Activated T-cell treated with anti-CD3 and anti-CD28 coated beads, Interleukin-2, amount 50 U/mL, for 48 hours (primary cell): Measurements from ENCODE around the gene EIF5A.

Experiments used
- DNase-seq, 2 experiments: peaks; one replicate each; pipeline ENCODE4 v3.0.0-alpha.2; 2020

The EIF5A gene

DNA sequence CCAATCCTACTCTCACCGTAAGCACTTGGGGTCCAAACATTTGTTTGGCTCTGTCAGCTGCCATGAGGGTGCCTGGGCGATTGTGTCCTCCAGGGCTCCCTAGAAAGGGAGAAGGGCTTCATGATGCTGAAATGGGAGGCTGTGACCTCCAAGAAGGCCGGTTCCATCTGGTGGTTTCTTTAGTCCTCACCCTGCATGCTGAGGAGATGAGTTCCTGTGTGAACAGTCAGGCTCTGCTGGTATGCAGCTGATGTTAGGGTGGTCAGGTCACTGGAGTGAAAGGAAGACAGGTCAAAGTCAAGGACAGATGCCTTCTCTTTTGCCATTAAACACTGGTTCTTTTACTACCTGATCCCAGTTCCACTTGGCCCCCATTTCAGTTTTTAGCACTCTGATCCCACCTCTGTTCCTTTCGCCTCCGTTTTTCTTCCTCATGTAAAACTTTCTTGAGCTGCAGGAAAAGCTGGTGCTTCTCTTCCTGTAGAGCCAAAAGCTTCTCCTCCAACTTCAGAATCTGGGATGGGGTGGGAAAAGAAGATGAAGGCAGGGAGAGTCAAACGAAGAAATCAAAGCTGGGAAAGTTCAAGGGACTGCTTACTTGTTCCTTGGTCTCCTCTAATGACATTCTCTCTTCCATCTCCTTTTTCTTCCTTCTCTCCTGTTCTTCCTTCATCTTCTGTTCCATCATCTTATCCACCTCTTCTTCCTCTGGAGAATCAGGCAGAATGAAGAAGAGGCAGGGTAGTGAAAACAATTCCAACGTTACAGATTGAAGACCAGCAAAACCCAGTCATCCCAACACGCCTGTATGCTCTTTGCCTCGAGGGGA lies 6.7 kb downstream of the EIF5A start:
- DNase-seq = peak; percentile 55 to 57

GRCh38 chr17:7314719-7315569 lies 7.5 kb downstream of the EIF5A start, which contains the start of gene GPS2:
GPS2 (minus strand) TSS chr17:7315360; CDS start chr17:7315052, 308 bp downstream.
- DNase-seq = peak; percentile 94 to 96

DNA sequence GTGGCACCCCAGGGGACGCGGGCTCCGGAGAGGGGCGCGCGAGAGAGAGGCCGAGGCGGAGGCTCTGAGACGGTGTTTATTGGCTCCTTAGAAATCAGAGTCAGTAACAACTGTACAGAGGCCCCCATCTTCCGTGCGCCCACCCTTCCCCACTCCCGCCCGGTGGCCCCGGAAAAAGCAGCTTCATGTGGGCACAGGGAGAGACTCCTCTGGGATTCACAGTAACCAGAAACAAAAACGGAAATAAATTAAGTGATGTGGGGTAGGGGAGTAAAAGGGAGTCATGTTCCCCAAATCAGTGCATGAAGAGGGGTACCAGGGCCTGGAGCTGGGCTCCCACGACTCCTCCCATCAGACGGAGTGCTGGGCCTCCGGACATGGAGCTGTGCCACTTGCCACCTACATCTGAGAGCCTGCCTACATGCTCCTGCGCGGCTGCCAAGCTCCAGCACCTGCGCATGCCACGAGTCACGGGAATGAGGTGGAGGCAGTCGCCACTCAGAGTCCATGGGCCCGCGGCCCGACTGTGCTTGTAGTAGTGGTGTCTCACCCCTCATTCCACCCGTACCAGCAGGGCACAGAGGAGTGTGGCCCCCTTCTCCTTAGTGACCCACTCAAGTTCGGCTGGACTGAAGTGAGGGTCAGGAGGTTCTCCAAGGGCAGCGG lies 8.3 kb downstream of the EIF5A start:
- no peak for DNase-seq

DNA sequence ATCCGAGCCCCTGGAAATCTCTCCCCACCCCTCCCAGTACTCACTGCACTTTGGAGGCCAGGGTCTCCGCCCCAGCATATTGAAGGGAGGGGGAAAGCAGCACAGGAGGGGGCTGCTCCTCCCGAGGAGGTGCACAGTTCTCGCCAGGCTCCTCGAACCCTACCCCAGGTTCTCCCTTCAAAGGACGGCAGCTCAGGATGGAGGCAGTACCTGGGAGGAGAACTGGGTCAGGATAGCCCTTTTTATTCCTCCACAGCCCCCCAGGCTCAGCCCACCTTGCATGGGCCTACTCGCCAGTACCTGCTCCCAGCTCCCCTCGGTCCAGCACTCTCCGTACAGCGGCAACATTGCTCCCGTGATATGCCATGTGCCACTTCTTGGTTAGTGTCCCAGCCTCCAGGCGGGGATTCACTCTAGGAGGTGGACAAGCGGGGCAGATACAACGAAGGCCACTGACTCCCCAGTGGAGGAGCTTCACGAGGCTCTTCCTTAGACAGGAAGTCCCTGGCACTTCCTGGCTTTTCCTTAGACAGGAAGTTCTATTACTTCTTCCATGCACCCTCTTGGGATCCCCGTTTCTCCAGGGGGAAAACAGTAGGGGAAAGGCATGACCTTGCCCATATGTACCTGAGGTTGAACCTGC lies 9.9 kb downstream of the EIF5A start:
- DNase-seq = no peak

GRCh38 chr17:7318121-7318860 lies 10.9 kb downstream of the EIF5A start:
- no peak for DNase-seq

- no peak for DNase-seq
Measured at GRCh38 chr17:7321466-7321865, 14.0 kb downstream of the EIF5A start.

DNA sequence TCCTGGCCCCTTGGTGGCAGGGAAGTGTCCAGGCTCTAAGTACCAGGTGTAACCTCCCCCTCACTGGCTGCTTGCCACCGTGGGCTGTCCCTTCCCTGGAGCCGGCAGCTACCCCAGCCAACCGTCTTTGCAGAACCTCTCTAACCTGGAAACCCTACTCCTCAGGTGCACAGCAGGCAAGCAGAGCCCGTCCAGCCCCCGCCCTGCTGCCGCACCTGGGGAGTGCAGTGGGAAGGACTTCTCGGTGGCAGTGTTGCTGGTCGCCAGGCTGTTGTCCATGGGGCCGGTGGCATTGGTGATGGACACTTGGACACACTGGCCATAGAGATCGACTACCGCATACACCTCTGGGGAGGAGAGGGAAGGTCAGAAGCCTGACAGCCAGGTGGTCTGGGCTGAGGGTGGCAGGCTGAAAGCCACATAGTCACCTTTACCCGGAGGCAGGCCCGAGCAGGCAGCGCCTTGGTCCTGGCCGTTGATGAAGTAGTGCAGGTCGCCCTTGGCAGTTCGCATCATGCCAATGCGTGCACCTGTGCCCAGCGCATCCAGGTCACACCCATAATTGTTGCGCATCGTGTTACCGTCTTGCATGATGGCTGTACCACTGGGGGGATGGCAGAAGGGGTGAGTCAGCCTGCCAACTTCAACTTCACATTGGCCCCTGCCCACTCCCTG lies 15.2 kb downstream of the EIF5A start:
- DNase-seq = no peak

DNA sequence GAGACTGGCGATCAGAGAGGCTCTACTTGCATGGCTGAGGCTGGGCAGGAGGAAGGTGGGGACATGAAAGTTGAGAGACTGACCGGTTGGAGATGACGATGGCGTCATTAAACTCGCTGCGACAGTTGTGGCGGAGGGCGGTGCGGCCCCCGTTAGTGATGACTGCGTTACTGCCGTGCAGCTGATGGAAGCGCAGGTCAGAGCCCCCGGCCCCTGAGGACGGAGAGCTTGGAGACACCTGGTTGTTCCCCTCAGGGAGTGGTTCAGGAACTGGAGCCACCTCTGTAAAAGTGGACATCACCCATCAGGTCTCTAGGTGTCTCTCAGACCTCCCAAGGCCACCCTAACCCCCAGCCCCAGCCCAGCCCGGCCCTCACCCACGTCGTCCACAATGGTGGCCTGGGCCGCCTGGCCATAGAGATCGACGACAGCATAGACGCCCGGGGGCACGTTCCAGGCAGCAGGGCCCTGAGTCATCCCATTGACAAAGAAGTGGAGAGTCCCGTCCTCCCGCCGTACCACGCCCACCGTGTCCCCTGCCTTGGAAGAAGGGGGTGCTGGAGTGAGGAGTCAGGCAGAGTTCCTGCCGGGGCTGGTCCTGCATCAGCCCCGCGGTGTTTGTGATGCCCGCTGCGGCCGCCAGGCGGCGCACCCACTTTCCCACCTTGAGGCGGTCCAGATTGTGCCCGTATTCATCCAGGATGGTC lies 16.5 kb downstream of the EIF5A start:
- DNase-seq = peak; percentile 82 to 84

DNA sequence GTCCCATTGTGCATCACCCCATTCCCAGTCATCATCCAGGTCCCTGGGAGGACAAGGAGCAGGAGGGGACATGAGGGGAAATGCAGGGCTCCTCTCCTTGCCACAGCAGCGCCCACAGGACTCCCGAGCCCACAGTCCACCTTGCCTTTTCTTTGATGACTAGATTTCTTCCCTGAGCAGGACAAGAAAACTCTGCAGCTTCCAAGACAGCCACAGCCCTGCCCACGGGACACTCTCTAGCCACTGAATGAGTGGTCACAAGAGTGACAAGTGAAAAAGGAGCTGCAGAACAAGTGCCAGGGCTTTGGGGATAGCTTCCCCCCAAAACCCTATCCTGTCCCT lies 17.0 kb downstream of the EIF5A start:
- DNase-seq = no peak

DNA sequence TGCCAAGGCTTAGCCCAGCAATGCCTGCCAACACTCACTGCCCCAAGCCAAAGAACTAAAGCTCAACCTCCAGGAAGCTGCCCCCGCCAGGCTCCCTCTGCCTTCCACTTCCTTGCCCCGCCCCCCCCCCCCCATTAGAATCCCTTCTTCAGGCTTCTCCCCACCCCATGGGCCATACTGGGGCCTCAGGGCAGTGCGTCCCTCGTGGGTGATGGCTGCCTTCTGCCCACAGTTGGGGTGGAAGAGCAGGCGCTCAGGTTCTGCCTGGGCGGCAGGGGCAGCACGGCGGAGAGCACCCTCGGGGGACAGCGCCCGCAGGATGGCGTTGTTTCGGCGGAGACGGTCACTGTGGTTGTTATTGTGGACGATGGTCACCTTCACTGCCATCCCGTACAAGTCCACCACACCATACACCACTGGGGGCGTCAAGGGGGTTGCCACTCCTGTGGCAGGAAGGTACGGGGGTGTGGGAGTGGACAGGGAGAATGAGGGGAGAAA lies 17.7 kb downstream of the EIF5A start:
- DNase-seq = no peak

GRCh38 chr17:7326186-7326585 lies 18.8 kb downstream of the EIF5A start:
- no peak for DNase-seq

DNA sequence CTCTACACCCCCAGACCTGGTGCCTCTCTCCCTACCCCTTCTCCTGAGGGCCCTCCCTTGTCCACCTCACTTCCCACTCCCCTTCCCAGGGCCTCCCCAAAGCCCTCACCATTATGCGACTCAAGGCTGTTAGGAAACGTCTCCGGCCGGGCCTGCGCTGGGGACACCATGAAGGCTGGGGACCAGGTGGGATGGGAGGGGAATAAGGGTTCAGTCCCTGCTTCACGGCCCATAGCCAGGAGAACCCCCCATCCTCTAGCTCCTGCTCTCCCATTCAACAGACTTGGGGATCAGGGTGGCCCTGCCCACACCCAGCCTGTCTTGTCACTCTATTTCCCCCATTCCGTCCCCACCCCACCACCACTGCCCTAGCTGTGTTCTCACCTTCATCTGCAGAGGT lies 19.6 kb downstream of the EIF5A start:
- no peak for DNase-seq

DNA sequence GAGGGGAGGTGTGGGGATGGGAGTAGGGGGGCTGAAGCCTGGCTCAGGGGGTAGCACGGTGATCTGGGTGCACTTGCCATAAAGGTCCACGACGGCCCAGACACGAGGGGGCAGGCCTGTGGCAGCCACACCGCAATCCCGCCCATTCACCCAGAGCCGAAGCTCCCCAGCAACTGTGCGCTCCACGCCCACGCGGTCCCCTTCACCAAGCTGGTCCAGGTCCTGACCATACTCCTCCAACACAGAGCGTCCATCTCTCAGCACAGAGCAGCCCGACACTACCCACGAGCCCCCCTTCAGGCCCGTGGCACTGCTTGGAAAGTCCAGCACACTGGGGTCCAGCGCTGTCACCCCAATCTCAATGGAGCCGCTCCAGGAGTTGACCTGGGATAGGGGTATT lies 20.1 kb downstream of the EIF5A start:
- no peak for DNase-seq

- no peak for DNase-seq
Measured at GRCh38 chr17:7328009-7328408, 20.6 kb downstream of the EIF5A start.

GRCh38 chr17:7328840-7329373 lies 21.5 kb downstream of the EIF5A start, which contains the start of gene NEURL4:
NEURL4 (minus strand) TSS chr17:7329335; CDS start chr17:7329312, 23 bp downstream.
- DNase-seq = no peak

DNA sequence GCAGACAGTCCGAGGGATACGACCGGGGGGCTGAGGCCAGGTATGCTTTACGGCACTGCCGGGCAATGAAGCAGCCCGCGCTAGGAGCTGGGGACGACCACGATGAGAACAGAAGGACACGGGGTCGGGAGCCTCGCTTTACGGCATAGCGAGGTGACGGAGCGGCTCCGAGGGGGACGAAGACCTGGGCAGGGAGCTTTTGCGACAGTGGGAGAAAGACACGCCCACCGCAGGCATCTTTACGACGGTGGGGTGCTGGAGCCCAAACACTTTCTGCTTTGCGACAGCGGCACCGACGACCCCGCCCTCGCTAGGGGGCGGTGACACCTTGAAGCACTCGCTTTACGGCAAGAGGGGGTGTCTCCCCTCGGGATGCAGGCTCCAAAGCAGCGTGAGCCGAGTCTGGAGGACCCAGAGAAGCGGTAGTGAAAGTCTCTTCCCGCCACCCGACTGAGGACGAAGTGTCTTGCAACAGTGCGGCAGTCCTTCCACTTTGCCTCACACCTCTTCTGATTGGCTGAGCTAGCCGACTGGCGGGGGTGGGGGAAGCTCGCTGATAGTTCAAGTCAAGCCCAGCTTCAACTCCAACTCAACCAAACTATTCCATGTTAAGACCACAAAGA lies 22.1 kb downstream of the EIF5A start:
- DNase-seq = peak; percentile 98

GRCh38 chr17:7329997-7330637 lies 22.7 kb downstream of the EIF5A start:
- peak; percentile 89 to 91 for DNase-seq

DNA sequence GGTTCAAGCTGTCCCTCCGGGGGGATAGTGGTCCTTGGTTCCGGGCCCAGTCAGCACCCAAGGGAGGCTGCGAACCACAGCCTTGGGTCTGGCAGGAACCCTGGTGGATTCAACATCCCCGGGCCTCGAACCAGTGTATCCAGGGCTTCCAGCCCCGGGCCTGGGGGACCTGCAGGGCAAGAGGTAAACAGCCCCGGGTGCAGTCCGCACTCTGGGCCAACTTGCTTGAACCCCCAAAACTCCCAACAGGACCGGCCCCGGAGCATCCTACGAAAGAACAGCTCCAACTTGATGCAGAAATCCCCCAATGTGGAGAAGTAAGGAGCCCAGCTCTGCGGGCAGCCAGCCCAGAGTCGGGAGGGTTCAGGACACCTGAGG lies 23.2 kb downstream of the EIF5A start:
- no peak for DNase-seq

- no peak for DNase-seq
Measured at GRCh38 chr17:7332111-7332510, 24.7 kb downstream of the EIF5A start.
